Lower lobe of right lung (tissue), 2 donors: Measurements from ENCODE around the gene EHD1. TPM values are rescaled to one million over a fixed set of nuclear protein-coding genes. Genes with fewer than 3 reads are reported as not detected.

Source experiments
- ATAC-seq, 2 donors: fragments of 200-7000 bp; cut with Tn5 transposase; one replicate each; pipeline ENCODE4 v1.9.1; 2020 to 2022; ENCODE audit warnings: mild to moderate bottlenecking in 2 of 2, moderate library complexity in 2 of 2
- DNase-seq: peaks from one replicate; pipeline ENCODE4 v3.0.0-alpha.2; 2020
- H3K27ac ChIP-seq: fragments of 200-600 bp; one replicate; pipeline ENCODE4 v1.8.0; 2022
- H3K27me3 ChIP-seq: fragments of 200-600 bp; one replicate; pipeline ENCODE4 v1.8.0; 2022; ENCODE audit warnings: low read depth
- H3K36me3 ChIP-seq: fragments of 200-600 bp; one replicate; pipeline ENCODE4 v1.8.0; 2022; ENCODE audit warnings: mild to moderate bottlenecking
- H3K4me1 ChIP-seq: fragments of 200-600 bp; one replicate; pipeline ENCODE4 v1.8.0; 2022
- H3K4me3 ChIP-seq: fragments of 200-600 bp; one replicate; pipeline ENCODE4 v1.8.0; 2022; ENCODE audit warnings: mild to moderate bottlenecking
- H3K9me3 ChIP-seq: fragments of 200-600 bp; one replicate; pipeline ENCODE4 v1.8.0; 2022
- CTCF ChIP-seq: fragments of 200-600 bp; IDR thresholded peaks from one replicate; pipeline ENCODE4 v1.8.0; 2022; ENCODE audit warnings: antibody characterized with exemption, mild to moderate bottlenecking
- intact Hi-C: fragments of 100-400 bp; cut with DNase I; formaldehyde crosslinking; loops from one replicate; pipeline ENCODE4 v1.11.0; 2022
- total RNA-seq: library from RNA; stranded (reverse); fragmentation: NEBNext Ultra II Directional; extraction: Animal tissue kit (Norgen Biotek cat#: 25700); gene quantifications from one replicate; pipeline ENCODE4 v1.2.1, GENCODE V29; 2021
- donor health status: DM: no; HTN: yes; CAD: no; lungs with severe emphysema.

EHD1 gene
- total RNA-seq, 1 donor from 2014 or later = 73.4 TPM

- no peak overlapping the region for H3K4me3 ChIP-seq
- no peaks in the 10 kb centered on the region for H3K9me3 ChIP-seq
- peaks cover 21% of the 10 kb centered on the region for H3K4me1 ChIP-seq
- H3K36me3 ChIP-seq = peaks cover 22% of the 10 kb centered on the region
- DNase-seq (no peak), ATAC-seq (no peak)
- H3K27me3 ChIP-seq = no peaks in the 10 kb centered on the region
- intact Hi-C loops = no loop called here
- TF ChIP-seq CTCF = no peak
- peak overlapping the region; percentile 6 for H3K27ac ChIP-seq
Measured at GRCh38 chr11:64841592-64842365, 36.6 kb downstream of the EHD1 start.

GRCh38 chr11:64839887-64840782, 38.3 kb downstream of the EHD1 start:
- no peak overlapping the region for H3K4me3 ChIP-seq
- TF ChIP-seq CTCF = no peak
- DNase-seq (no peak), ATAC-seq (no peak)
- H3K4me1 ChIP-seq = peaks cover 19% of the 10 kb centered on the region
- no peak overlapping the region for H3K27ac ChIP-seq
- H3K9me3 ChIP-seq = no peaks in the 10 kb centered on the region
- H3K27me3 ChIP-seq = no peaks in the 10 kb centered on the region
- intact Hi-C loops = no loop called here
- H3K36me3 ChIP-seq = peaks cover 22% of the 10 kb centered on the region

GRCh38 chr11:64839335-64839734, 39.1 kb downstream of the EHD1 start:
- intact Hi-C loops = no loop called here
- no peak overlapping the region for H3K4me3 ChIP-seq
- peaks cover 14% of the 10 kb centered on the region for H3K4me1 ChIP-seq
- no peak for DNase-seq
- H3K27ac ChIP-seq = no peak overlapping the region
- H3K27me3 ChIP-seq = no peaks in the 10 kb centered on the region
- peaks cover 27% of the 10 kb centered on the region for H3K36me3 ChIP-seq
- no peak for TF ChIP-seq CTCF
- no peak for ATAC-seq
- H3K9me3 ChIP-seq = no peaks in the 10 kb centered on the region

GRCh38 chr11:64838600-64839334, 39.7 kb downstream of the EHD1 start:
- Histone ChIP-seq H3K27me3 (no peaks in the 10 kb centered on the region), H3K4me1 (peaks cover 9% of the 10 kb centered on the region), H3K36me3 (peaks cover 33% of the 10 kb centered on the region), H3K4me3 (no peak overlapping the region), H3K9me3 (no peaks in the 10 kb centered on the region), H3K27ac (no peak overlapping the region)
- TF ChIP-seq CTCF = no peak
- intact Hi-C loops = no loop called here
- ATAC-seq (no peak), DNase-seq (no peak)

GRCh38 chr11:64837887-64838351, 40.5 kb downstream of the EHD1 start:
- ATAC-seq (no peak), DNase-seq (no peak)
- H3K9me3 ChIP-seq = no peaks in the 10 kb centered on the region
- H3K27me3 ChIP-seq = no peaks in the 10 kb centered on the region
- H3K36me3 ChIP-seq = peaks cover 41% of the 10 kb centered on the region
- intact Hi-C loops = no loop called here
- no peak for TF ChIP-seq CTCF
- peaks cover 6% of the 10 kb centered on the region for H3K4me1 ChIP-seq
- H3K27ac ChIP-seq = no peak overlapping the region
- no peak overlapping the region for H3K4me3 ChIP-seq
